Adrenal gland (tissue), 12 donors: ENCODE measurements around the gene STARD8. TPM values are rescaled to one million over a fixed set of nuclear protein-coding genes. Genes with fewer than 3 reads are reported as not detected.

Experiments
- DNase-seq, 7 donors: peaks; one replicate each; pipeline ENCODE4 v3.0.0-alpha.2; 2019 to 2020
- H3K27ac ChIP-seq, 5 donors: fragments of 200-600 bp; sonication (generic) in 4 of 5; 1 replicate in 3 of 5; 2 replicates in 2 of 5; pipeline versions ENCODE4 v1.5.1 to v1.8.0; 2016 to 2020; ENCODE audit warnings: mild to moderate bottlenecking in 1 of 5
- H3K27me3 ChIP-seq: fragments of 200-600 bp; 2 replicates; pipeline ENCODE4 v1.8.0; 2021
- H3K36me3 ChIP-seq, 2 donors: fragments of 200-600 bp; replicated peaks in 1 of 2; 1 replicate in 1 of 2; 2 replicates in 1 of 2; pipeline versions ENCODE4 v1.5.1 to v1.8.0; 2018 to 2022
- H3K4me1 ChIP-seq, 2 donors: fragments of 200-600 bp; replicated peaks in 1 of 2; 1 replicate in 1 of 2; 2 replicates in 1 of 2; pipeline versions ENCODE4 v1.5.1 to v1.8.0; 2018 to 2021
- H3K4me3 ChIP-seq, 4 donors: fragments of 200-600 bp; sonication (generic) in 3 of 4; one replicate each; pipeline ENCODE4 v1.5.1; 2016 to 2018
- H3K9me3 ChIP-seq, 3 donors: fragments of 200-600 bp; sonication (generic) in 1 of 3; replicated peaks in 1 of 3; 1 replicate in 2 of 3; 2 replicates in 1 of 3; pipeline versions ENCODE4 v1.5.1 to v1.8.0; 2016 to 2021
- POLR2A ChIP-seq, 2 donors: fragments of 450-650 bp; IDR thresholded peaks; one replicate each; pipeline ENCODE4 v1.6.1; 2017; ENCODE audit warnings: antibody characterized with exemption in 2 of 2, mild to moderate bottlenecking in 2 of 2, moderate library complexity in 1 of 2
- WGBS, 4 donors: extraction: QIAGEN DNeasy Blood & Tissue Kit in 2 of 4; methylation state at CpG; one replicate each; pipeline versions ENCODE4 v1.1.5 to v1.1.7; 2013 to 2017; 5-methylcytosine and 5-hydroxymethylcytosine counted together
- intact Hi-C, 2 donors: fragments of 100-400 bp; cut with DNase I; formaldehyde crosslinking; loops; one replicate each; pipeline versions ENCODE4 v1.14.1 to v1.15.0; 2022 to 2023
- polyA plus RNA-seq, 3 donors: library from polyadenylated mRNA; stranded (reverse); fragments of 200-250 nt in 2 of 3; fragments of 350-450 nt in 1 of 3; fragmentation: Illumina TruSeq in 1 of 3; extraction: RNeasy Lipid Tissue Mini Kit (QIAGEN cat#74804) in 1 of 3; gene quantifications; one replicate each; pipeline ENCODE4 v1.2.3, GENCODE V29; 2013 to 2014
- total RNA-seq, 9 donors: library from RNA; depleted of rRNA in 4 of 9; stranded (reverse); fragments of >200 nt in 4 of 9; fragments of 120-200 nt in 1 of 9; fragmentation: NEBNext Ultra II Directional in 1 of 9; extraction: Animal tissue kit (Norgen Biotek cat#: 25700) in 1 of 9; gene quantifications; one replicate each; pipeline versions ENCODE4 v1.1.0 to v1.2.4, GENCODE V29; 2013 to 2023
- TF ChIP-seq, protein P1 (sequence below), 6 experiments: fragments of 450-650 bp in 4 of 6; fragments of 200-600 bp in 2 of 6; sonication (generic) in 1 of 6; IDR thresholded peaks; 1 replicate in 5 of 6; 2 replicates in 1 of 6; pipeline versions ENCODE4 v1.5.1 to v1.8.0; 2016 to 2021; ENCODE audit warnings: antibody characterized with exemption in 6 of 6, mild to moderate bottlenecking in 2 of 6, moderate library complexity in 1 of 6
- donor health status: healthy with polysubstance abuse.
- donor health status: Bipolar disorder and iron deficiency.
- donor health status: DM: yes; HTN: yes; CAD: no.
- donor health status: DM: no; HTN: no; CAD: no.
- donor health status: DM: no; HTN: no; CAD: no.
- donor health status: DM: yes; HTN: yes; CAD: no.

The STARD8 gene
- total and polyA plus RNA-seq, 12 donors = 2.8 to 19.6 (median 10.1) TPM

DNA sequence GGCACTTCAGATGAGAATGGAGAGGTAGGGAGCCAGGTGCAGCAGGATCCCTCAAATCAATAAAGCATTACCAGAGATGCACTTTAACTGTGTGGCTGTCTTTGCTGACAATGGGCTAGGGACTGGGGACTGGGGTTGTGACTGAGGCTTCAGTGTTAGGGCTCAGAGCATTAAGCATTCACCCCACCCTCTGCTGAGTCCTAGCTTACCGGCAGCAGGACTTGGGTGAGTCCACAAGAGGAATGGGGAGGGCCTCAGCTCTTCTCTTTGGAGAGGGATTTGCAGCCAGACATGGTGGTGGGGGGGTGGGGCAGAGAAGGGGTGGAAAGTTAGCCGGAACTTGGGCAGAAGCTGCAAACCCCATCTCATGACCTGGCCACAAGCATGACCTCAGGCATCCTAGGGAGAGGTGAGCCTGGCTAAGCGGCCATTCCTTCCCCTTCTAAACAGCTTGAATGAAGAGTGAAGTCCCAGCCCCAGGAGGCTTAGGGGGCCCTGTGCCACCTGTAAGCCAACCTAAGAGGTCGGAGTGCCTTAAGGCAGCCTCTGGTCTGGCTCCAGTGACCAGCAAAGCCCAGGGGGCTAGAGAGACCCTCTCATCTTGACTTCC lies 78.4 kb downstream of the STARD8 start:
- Histone ChIP-seq H3K4me1 (no peaks in the 10 kb centered on the region), H3K36me3 (peaks cover 0 to 4% of the 10 kb centered on the region in 2 donors), H3K27ac (no peak overlapping the region), H3K9me3 (no peaks in the 10 kb centered on the region), H3K27me3 (peaks cover 10% of the 10 kb centered on the region), H3K4me3 (no peak overlapping the region)
- TF ChIP-seq POLR2A (IDR thresholded peaks at IDR 0.05) = no peak
- TF ChIP-seq, protein P1, sequence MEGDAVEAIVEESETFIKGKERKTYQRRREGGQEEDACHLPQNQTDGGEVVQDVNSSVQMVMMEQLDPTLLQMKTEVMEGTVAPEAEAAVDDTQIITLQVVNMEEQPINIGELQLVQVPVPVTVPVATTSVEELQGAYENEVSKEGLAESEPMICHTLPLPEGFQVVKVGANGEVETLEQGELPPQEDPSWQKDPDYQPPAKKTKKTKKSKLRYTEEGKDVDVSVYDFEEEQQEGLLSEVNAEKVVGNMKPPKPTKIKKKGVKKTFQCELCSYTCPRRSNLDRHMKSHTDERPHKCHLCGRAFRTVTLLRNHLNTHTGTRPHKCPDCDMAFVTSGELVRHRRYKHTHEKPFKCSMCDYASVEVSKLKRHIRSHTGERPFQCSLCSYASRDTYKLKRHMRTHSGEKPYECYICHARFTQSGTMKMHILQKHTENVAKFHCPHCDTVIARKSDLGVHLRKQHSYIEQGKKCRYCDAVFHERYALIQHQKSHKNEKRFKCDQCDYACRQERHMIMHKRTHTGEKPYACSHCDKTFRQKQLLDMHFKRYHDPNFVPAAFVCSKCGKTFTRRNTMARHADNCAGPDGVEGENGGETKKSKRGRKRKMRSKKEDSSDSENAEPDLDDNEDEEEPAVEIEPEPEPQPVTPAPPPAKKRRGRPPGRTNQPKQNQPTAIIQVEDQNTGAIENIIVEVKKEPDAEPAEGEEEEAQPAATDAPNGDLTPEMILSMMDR (IDR thresholded peaks at IDR 0.05) = no peak
- DNase-seq = peak in 1 of 7 donors; percentile 3
- WGBS, 4 donors = 74 to 88% (median 79%) methylated on average over 4 of the region's 4 CpGs; no CpG with 5 or more reads in 1 of the 4 donors
- intact Hi-C loops = no loop called here

GRCh38 chrX:68726366-68726765 lies 78.9 kb downstream of the STARD8 start:
- Histone ChIP-seq H3K4me1 (no peaks in the 10 kb centered on the region), H3K4me3 (no peak overlapping the region), H3K9me3 (no peaks in the 10 kb centered on the region), H3K27me3 (peaks cover 10% of the 10 kb centered on the region), H3K27ac (no peak overlapping the region), H3K36me3 (peaks cover 0 to 4% of the 10 kb centered on the region in 2 donors)
- intact Hi-C loops = no loop called here
- TF ChIP-seq, protein P1 (IDR thresholded peaks at IDR 0.05) = no peak
- TF ChIP-seq POLR2A (IDR thresholded peaks at IDR 0.05) = no peak
- DNase-seq = peak in 1 of 7 donors; percentile 10
- 73 to 87% (median 83%) methylated on average over 7 of the region's 7 CpGs; no CpG with 5 or more reads in 1 of the 4 donors for WGBS, 4 donors

GRCh38 chrX:68727696-68728095 lies 80.2 kb downstream of the STARD8 start:
- intact Hi-C loops = no loop called here
- no peak for TF ChIP-seq POLR2A (IDR thresholded peaks at IDR 0.05)
- TF ChIP-seq, protein P1 (IDR thresholded peaks at IDR 0.05) = no peak
- Histone ChIP-seq H3K4me3 (no peak overlapping the region), H3K27ac (no peak overlapping the region), H3K4me1 (no peaks in the 10 kb centered on the region), H3K27me3 (peaks cover 10% of the 10 kb centered on the region), H3K36me3 (no peaks in the 10 kb centered on the region), H3K9me3 (no peaks in the 10 kb centered on the region)
- DNase-seq = peak in 1 of 7 donors; percentile 2
- 67 to 85% (median 69%) methylated on average over 2 to 4 of the region's 4 CpGs for WGBS, 4 donors

DNA sequence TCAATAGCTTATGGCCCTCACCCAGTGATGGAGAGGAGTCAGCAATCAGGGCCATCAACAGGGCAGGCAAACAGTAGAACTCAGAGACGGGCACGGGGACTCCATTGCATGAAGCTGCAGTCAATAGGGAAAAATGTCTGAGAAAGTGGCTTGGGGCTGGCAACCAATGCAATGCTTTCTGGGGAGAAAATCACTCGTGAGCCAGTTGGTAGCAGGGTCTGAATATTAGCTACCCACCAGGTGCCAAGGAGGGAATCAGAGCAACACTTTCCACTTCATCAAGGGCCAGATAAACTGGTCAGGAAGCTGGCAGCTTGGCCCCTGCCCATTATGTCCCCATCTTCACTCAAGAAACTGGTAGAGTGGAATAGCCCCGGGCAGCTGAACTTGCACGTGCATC lies 80.7 kb downstream of the STARD8 start:
- no peaks in the 10 kb centered on the region for H3K9me3 ChIP-seq
- intact Hi-C loops = no loop called here
- WGBS, 4 donors = 77 to 94% (median 87%) methylated on average over 5 of the region's 5 CpGs
- H3K4me3 ChIP-seq = no peak overlapping the region
- TF ChIP-seq, protein P1 (IDR thresholded peaks at IDR 0.05) = no peak
- no peak for TF ChIP-seq POLR2A (IDR thresholded peaks at IDR 0.05)
- no peaks in the 10 kb centered on the region for H3K4me1 ChIP-seq
- no peak overlapping the region for H3K27ac ChIP-seq
- no peaks in the 10 kb centered on the region for H3K36me3 ChIP-seq
- peaks cover 10% of the 10 kb centered on the region for H3K27me3 ChIP-seq
- peak in 1 of 7 donors; percentile 2 for DNase-seq
